ENCODE data around the gene ZNF678. TPM values are rescaled to one million over a fixed set of nuclear protein-coding genes. Genes with fewer than 3 reads are reported as not detected.
"Not testable (repeated sequence)": the region's sequence is repeated elsewhere in the genome, so short reads cannot be mapped to it uniquely, and the experiment has no call there.

ZNF678 gene
- total and polyA plus RNA-seq, 7 donors: 1.2 to 5.0 (median 3.0) TPM

DNA sequence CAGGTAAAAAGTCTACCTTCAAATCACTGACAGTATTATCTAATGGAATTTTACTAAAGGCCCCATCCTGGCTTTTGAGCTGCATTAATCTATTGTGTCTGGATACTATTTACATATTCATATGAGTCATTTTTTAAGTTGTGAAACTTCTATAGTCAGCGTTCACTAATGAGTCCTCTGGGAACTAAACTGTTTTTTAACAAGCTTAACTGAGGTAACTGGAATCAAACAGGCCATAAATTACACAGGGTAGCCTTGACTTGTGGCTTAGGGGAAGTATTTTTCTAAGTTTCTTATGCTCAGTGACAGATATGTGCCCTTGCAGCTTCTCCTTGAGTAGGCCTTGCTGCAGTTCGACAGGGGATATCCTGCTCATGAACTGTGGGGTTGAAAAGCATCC, 102.9 kb downstream of the ZNF678 start:
- intact Hi-C loops (cut with DNase I): no loop called here
- DNase-seq (no peak), ATAC-seq (no peak)
- H3K9me3 ChIP-seq: peaks cover 92% of the 10 kb centered on the region
- H3K27ac ChIP-seq: no peak overlapping the region
- TF ChIP-seq, protein P1, sequence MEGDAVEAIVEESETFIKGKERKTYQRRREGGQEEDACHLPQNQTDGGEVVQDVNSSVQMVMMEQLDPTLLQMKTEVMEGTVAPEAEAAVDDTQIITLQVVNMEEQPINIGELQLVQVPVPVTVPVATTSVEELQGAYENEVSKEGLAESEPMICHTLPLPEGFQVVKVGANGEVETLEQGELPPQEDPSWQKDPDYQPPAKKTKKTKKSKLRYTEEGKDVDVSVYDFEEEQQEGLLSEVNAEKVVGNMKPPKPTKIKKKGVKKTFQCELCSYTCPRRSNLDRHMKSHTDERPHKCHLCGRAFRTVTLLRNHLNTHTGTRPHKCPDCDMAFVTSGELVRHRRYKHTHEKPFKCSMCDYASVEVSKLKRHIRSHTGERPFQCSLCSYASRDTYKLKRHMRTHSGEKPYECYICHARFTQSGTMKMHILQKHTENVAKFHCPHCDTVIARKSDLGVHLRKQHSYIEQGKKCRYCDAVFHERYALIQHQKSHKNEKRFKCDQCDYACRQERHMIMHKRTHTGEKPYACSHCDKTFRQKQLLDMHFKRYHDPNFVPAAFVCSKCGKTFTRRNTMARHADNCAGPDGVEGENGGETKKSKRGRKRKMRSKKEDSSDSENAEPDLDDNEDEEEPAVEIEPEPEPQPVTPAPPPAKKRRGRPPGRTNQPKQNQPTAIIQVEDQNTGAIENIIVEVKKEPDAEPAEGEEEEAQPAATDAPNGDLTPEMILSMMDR (IDR thresholded peaks at IDR 0.05): no peak
- 70 to 75% (median 72%) methylated on average over 2 of the region's 2 CpGs for WGBS, 3 donors
- peaks cover 0 to 8% of the 10 kb centered on the region in 2 donors for H3K36me3 ChIP-seq (ENCODE audit: insufficient read depth in 1 of 2, low read depth in 1 of 2)
- no peaks in the 10 kb centered on the region for H3K4me1 ChIP-seq
- no peak overlapping the region for H3K4me3 ChIP-seq
- H3K27me3 ChIP-seq (ENCODE audit: insufficient read depth in 3 of 3, low read length in 2 of 3): no peaks in the 10 kb centered on the region

DNA sequence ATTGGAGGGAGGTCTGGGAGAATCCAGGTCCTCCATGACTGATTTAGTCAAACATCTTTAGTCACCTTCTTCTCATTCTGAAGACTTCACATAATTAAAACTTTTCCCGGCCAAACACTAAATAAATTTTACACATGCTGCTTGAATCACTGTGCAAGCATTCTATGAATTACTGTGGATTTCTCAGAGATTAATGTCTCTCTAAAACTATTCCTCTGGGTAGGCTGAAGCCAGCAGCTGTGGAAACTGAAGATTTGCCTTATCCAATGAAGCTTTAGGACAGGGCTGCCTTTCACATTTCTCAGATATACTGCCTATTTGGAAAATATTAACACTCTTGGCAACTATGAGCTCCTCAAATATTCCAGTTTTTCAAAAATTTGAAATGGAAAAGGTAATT, 110.1 kb downstream of the ZNF678 start:
- Histone ChIP-seq H3K36me3 (ENCODE audit: insufficient read depth in 1 of 2, low read depth in 1 of 2) (no peaks in the 10 kb centered on the region), H3K27ac (no peak overlapping the region), H3K4me1 (no peaks in the 10 kb centered on the region), H3K9me3 (peaks cover 53% of the 10 kb centered on the region), H3K4me3 (no peak overlapping the region), H3K27me3 (ENCODE audit: insufficient read depth in 3 of 3, low read length in 2 of 3) (no peaks in the 10 kb centered on the region)
- DNase-seq (no peak), ATAC-seq (no peak)
- TF ChIP-seq, protein P1 (IDR thresholded peaks at IDR 0.05): no peak
- intact Hi-C loops (cut with DNase I): no loop called here
- 31 to 36% (median 35%) methylated on average over 1 of the region's 1 CpG for WGBS, 3 donors

DNA sequence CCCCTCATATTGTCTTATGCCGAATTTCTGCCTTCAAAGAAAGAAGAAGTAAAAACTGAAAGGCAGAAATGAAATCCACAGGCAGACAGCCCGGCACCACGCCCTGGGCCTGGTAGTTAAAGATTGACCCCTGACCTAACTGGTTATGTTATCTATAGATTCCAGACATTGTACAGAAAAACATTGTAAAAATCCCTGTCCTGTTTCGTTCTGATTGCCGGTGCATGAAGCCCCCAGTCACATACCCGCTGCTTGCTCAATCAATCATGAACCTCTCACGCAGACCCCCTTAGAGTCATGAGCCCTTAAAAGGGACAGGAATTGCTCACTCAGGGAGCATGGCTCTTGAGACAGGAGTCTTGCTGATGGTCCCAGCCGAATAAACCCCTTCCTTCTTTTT, 122.5 kb downstream of the ZNF678 start:
- intact Hi-C loops (cut with DNase I): no loop called here
- ATAC-seq (no peak), DNase-seq (no peak)
- peaks cover 43% of the 10 kb centered on the region for H3K9me3 ChIP-seq
- no peaks in the 10 kb centered on the region for H3K27me3 ChIP-seq (ENCODE audit: insufficient read depth in 3 of 3, low read length in 2 of 3)
- no peaks in the 10 kb centered on the region for H3K4me1 ChIP-seq
- no peak overlapping the region for H3K4me3 ChIP-seq
- TF ChIP-seq, protein P1 (IDR thresholded peaks at IDR 0.05): no peak
- H3K27ac ChIP-seq: no peak overlapping the region
- WGBS, 3 donors: 79 to 85% (median 80%) methylated on average over 8 of the region's 8 CpGs
- H3K36me3 ChIP-seq (ENCODE audit: insufficient read depth in 1 of 2, low read depth in 1 of 2): no peaks in the 10 kb centered on the region

DNA sequence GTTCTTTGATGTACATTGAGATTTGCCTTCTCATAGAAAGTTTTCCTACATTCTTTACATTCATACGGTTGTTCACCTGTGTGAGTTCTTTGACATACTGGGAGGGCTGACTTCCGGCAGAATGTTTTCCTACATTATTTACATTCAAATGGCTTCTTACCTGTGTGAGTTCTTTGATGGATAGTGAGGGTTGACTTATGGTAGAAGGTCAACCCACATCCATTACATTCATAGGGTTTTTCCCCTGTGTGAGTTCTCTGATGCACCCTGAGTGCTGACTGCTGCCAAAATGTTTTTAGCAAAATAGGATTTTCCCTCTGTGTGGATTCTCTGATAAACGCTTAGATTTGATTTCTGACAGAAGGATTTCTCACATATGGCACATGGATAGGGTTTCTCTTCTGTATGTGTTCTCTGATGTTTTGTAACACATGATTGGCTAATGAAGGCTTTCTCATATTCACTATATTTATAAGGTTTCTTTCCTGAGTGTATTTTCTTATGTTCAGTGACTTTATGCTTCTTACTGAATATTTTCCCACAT, 134.0 kb downstream of the ZNF678 start:
- intact Hi-C loops (cut with DNase I): no loop called here
- H3K27me3 ChIP-seq (ENCODE audit: insufficient read depth in 3 of 3, low read length in 2 of 3): no peaks in the 10 kb centered on the region
- peaks cover 24% of the 10 kb centered on the region for H3K9me3 ChIP-seq
- H3K36me3 ChIP-seq (ENCODE audit: insufficient read depth in 1 of 2, low read depth in 1 of 2): no peaks in the 10 kb centered on the region
- H3K27ac ChIP-seq: no peak overlapping the region
- TF ChIP-seq, protein P1 (IDR thresholded peaks at IDR 0.05): no peak
- WGBS, 3 donors: 83 to 92% (median 84%) methylated on average over 3 of the region's 3 CpGs
- no peak overlapping the region for H3K4me3 ChIP-seq
- DNase-seq (no peak), ATAC-seq (no peak)
- no peaks in the 10 kb centered on the region for H3K4me1 ChIP-seq

DNA sequence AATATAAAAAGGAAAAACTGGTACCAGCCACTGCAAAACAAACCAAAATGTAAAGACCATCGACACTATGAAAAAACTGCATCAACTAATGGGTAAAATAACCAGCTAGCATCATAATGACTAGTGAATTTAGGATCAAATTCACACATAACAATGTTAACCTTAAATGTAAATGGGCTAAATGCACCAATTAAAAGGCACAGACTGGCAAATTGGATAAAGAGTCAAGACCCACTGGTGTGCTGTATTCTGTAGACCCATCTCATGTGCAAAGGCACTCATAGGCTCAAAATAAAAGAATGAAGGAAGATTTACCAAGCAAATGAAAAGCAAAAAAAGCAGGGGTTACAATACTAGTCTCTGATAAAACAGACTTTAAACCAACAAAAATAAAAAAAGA, 138.3 kb downstream of the ZNF678 start:
- H3K27ac ChIP-seq; DNase-seq; ATAC-seq; intact Hi-C loops (cut with DNase I); H3K27me3 ChIP-seq (ENCODE audit: insufficient read depth in 3 of 3, low read length in 2 of 3); H3K36me3 ChIP-seq (ENCODE audit: insufficient read depth in 1 of 2, low read depth in 1 of 2); H3K4me1 ChIP-seq; H3K4me3 ChIP-seq: not testable (repeated sequence)
- H3K9me3 ChIP-seq: peaks cover 18% of the 10 kb centered on the region
- WGBS, 3 donors: 72 to 90% (median 82%) methylated on average over 1 of the region's 1 CpG
